Duodenal mucosa (tissue), 2 donors: ENCODE measurements around the gene SYTL3.
"Not testable (repeated sequence)": the region's sequence is repeated elsewhere in the genome, so short reads cannot be mapped to it uniquely, and the experiment has no call there.

Experiments
- H3K27ac ChIP-seq: one replicate; pipeline ENCODE4 v1.7.0; 2013; ENCODE audit warnings: low read depth, low read length
- H3K27me3 ChIP-seq, 2 donors: one replicate each; pipeline ENCODE4 v1.7.0; 2013; ENCODE audit warnings: low read length in 2 of 2, control low read depth in 1 of 2; ENCODE audit not compliant: insufficient read depth in 2 of 2, control insufficient read depth in 1 of 2
- H3K36me3 ChIP-seq, 2 donors: one replicate each; pipeline ENCODE4 v1.7.0; 2013; ENCODE audit warnings: low read length in 2 of 2, control low read depth in 1 of 2; ENCODE audit not compliant: insufficient read depth in 2 of 2, control insufficient read depth in 1 of 2
- H3K4me1 ChIP-seq, 2 donors: one replicate each; pipeline ENCODE4 v1.7.0; 2013; ENCODE audit warnings: low read length in 2 of 2, control low read depth in 1 of 2; ENCODE audit not compliant: insufficient read depth in 2 of 2, control insufficient read depth in 1 of 2
- H3K4me3 ChIP-seq, 2 donors: one replicate each; pipeline ENCODE4 v1.7.0; 2013; ENCODE audit warnings: low read length in 2 of 2, low read depth in 1 of 2
- H3K9ac ChIP-seq, 2 donors: one replicate each; pipeline ENCODE4 v1.7.0; 2013; ENCODE audit warnings: low read length in 2 of 2, low read depth in 1 of 2
- H3K9me3 ChIP-seq, 2 donors: one replicate each; pipeline ENCODE4 v1.7.0; 2013; ENCODE audit warnings: low read length in 2 of 2, control low read depth in 1 of 2; ENCODE audit not compliant: control insufficient read depth in 1 of 2

The SYTL3 gene

DNA sequence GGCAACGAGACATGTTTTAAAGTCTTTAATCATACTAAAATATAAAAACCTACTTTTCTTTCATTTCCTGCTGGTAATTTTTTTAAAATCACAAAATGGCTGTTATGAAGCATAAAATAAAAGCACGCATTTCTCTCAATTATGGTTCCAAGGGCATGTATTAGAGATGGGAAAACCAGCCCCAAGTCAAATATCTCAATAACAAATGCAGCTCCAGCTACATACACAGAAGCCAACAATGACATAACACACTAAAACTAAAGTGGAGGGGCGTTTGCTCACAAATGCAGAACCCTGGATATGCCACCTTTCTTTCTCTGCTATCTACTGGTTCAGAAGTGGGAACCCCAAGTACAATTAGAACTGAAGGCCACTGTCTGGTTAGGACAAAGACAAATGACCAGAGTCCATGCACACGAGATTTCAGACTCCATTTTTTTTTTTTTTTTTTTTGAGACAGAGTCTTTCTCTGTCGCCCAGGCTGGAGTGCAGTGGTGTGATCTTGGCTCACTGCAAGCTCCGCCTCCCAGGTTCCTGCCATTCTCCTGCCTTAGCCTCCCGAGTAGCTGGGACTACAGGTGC, 141.5 kb downstream of the SYTL3 start:
- Histone ChIP-seq H3K27ac (no peak overlapping the region), H3K4me3 (no peak overlapping the region), H3K9me3 (no peaks in the 10 kb centered on the region), H3K36me3 (peaks cover 13 to 34% of the 10 kb centered on the region in 2 donors), H3K4me1 (peaks cover 51 to 72% of the 10 kb centered on the region in 2 donors), H3K27me3 (no peaks in the 10 kb centered on the region), H3K9ac (no peak overlapping the region)

- not testable (repeated sequence) for H3K9ac ChIP-seq, H3K9me3 ChIP-seq, H3K27ac ChIP-seq, H3K4me3 ChIP-seq, H3K27me3 ChIP-seq
- Histone ChIP-seq H3K4me1 (peaks cover 55 to 74% of the 10 kb centered on the region in 2 donors), H3K36me3 (peaks cover 11 to 24% of the 10 kb centered on the region in 2 donors)
Measured at GRCh38 chr6:158792505-158792904, 142.7 kb downstream of the SYTL3 start.

GRCh38 chr6:158793432-158793831, 143.6 kb downstream of the SYTL3 start:
- H3K36me3 ChIP-seq: peaks cover 6 to 14% of the 10 kb centered on the region in 2 donors
- H3K4me1 ChIP-seq: peaks cover 55 to 76% of the 10 kb centered on the region in 2 donors
- no peak overlapping the region for H3K9ac ChIP-seq
- no peaks in the 10 kb centered on the region for H3K9me3 ChIP-seq
- H3K27ac ChIP-seq: no peak overlapping the region
- no peaks in the 10 kb centered on the region for H3K27me3 ChIP-seq
- no peak overlapping the region for H3K4me3 ChIP-seq

DNA sequence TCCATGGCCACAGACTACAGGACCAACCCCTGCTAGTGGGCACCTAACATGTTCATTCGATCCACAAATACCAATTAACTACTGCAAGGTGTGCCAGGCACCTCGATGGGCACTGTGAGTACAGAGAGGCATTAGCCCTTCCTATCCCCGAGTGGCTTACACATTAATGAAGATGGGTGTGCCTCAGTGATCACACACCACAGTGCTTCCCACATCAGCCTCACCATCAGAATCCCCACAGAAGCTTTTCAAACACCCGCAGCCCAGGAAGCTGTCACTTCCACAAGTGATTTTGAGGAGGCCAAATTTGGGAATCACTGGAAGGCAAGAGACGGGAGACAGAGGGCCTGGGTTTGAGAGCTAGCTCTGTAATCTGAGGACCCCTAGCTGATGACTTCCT, 145.7 kb downstream of the SYTL3 start:
- no peaks in the 10 kb centered on the region for H3K36me3 ChIP-seq
- no peaks in the 10 kb centered on the region for H3K9me3 ChIP-seq
- peaks cover 67 to 82% of the 10 kb centered on the region in 2 donors for H3K4me1 ChIP-seq
- H3K27ac ChIP-seq: no peak overlapping the region
- H3K9ac ChIP-seq: peak overlapping the region in 1 of 2 donors; percentile 20
- H3K27me3 ChIP-seq: no peaks in the 10 kb centered on the region
- H3K4me3 ChIP-seq: no peak overlapping the region

- Histone ChIP-seq H3K27ac (no peak overlapping the region), H3K27me3 (no peaks in the 10 kb centered on the region)
Measured at GRCh38 chr6:158796353-158796752, 146.5 kb downstream of the SYTL3 start.

DNA sequence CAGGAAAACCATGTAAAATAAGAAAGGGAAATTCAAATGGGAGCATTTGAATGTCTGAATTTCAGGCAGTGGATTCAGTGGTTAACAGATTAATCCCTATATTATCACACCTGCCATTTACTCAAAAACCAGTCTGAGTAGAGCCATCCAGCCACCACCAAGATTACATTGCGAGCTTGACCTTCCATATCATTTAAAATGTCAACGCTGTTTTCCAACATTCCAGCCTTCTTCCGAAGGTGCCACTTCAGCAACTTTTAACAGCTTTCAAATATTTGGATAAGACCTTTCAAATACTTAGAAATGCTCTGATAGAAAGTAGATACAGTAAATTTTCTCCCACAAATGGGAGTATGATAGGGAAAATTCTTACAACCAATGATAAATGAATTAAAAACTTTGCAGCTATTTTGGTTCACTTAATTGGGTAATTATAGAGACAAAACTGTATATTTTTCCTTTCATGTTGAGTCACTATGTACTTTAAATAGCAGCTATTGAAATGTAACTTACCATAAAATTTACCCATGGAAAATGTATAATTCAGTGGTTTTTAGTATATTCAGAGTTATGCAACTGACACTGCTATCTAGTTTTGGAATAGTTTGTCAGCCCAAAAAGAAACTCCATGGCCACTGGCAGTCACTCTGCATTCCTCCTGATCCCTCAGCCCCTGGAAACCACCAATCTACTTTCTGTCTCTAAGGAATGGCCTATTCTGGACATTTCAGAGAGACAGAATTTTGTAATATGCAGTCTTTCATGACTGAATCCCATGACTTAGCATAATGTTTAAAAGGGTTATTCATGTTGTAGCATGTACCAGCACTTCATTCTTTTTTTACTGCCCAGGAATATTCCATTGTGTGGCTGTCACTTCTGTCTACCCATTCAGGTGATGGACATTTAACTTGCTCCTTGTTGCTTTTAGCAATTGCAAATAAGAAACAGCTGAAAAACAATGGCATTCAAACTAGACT, 147.8 kb downstream of the SYTL3 start:
- Histone ChIP-seq H3K36me3 (no peaks in the 10 kb centered on the region), H3K27ac (peak overlapping the region; percentile 5), H3K4me1 (peaks cover 78 to 89% of the 10 kb centered on the region in 2 donors), H3K27me3 (no peaks in the 10 kb centered on the region), H3K4me3 (peak overlapping the region in 1 of 2 donors; percentile 6), H3K9ac (peak overlapping the region in 1 of 2 donors; percentile 24), H3K9me3 (no peaks in the 10 kb centered on the region)

More at GRCh38 chr6:158796353-158796752, 146.5 kb downstream of the SYTL3 start:
- Histone ChIP-seq H3K4me1 (peaks cover 74 to 83% of the 10 kb centered on the region in 2 donors), H3K36me3 (no peaks in the 10 kb centered on the region), H3K9ac (no peak overlapping the region), H3K4me3 (no peak overlapping the region), H3K9me3 (no peaks in the 10 kb centered on the region)

GRCh38 chr6:158798311-158798710, 148.5 kb downstream of the SYTL3 start:
- Histone ChIP-seq H3K27me3 (no peaks in the 10 kb centered on the region), H3K9ac (no peak overlapping the region), H3K4me1 (peaks cover 82 to 90% of the 10 kb centered on the region in 2 donors), H3K4me3 (no peak overlapping the region), H3K36me3 (no peaks in the 10 kb centered on the region), H3K9me3 (no peaks in the 10 kb centered on the region), H3K27ac (peak overlapping the region; percentile 5)

GRCh38 chr6:158799051-158799792, 149.4 kb downstream of the SYTL3 start:
- Histone ChIP-seq H3K27ac (peak overlapping the region; percentile 43), H3K4me1 (peaks cover 80 to 88% of the 10 kb centered on the region in 2 donors), H3K27me3 (no peaks in the 10 kb centered on the region), H3K9ac (peak overlapping the region in 1 of 2 donors; percentile 34), H3K4me3 (peak overlapping the region; percentile 17 to 27), H3K9me3 (no peaks in the 10 kb centered on the region), H3K36me3 (no peaks in the 10 kb centered on the region)

- no peaks in the 10 kb centered on the region for H3K27me3 ChIP-seq
- peak overlapping the region in 1 of 2 donors; percentile 11 for H3K4me3 ChIP-seq
- H3K36me3 ChIP-seq: no peaks in the 10 kb centered on the region
- H3K4me1 ChIP-seq: peaks cover 80 to 81% of the 10 kb centered on the region in 2 donors
- peak overlapping the region; percentile 53 for H3K27ac ChIP-seq
- no peaks in the 10 kb centered on the region for H3K9me3 ChIP-seq
- peak overlapping the region in 1 of 2 donors; percentile 7 for H3K9ac ChIP-seq
Measured at GRCh38 chr6:158801655-158802294, 151.9 kb downstream of the SYTL3 start.
